ENCODE data around the gene NBPF1.
"Not testable (repeated sequence)": the region's sequence is repeated elsewhere in the genome, so short reads cannot be mapped to it uniquely, and the experiment has no call there.

- not testable (repeated sequence) for TF ChIP-seq CTCF, POLR2A (IDR thresholded peaks at IDR 0.05)
Measured at GRCh38 chr1:16632044-16632850, 18.9 kb upstream of the NBPF1 start.
